NCI-H146 treated with DMSO at 0.1 percent for 48 hours (cell line): ENCODE measurements around the gene LAMC2.
"Not testable (repeated sequence)": the region's sequence is repeated elsewhere in the genome, so short reads cannot be mapped to it uniquely, and the experiment has no call there.

Source experiments
- DNase-seq: peaks from one replicate; lab custom pipeline; 2025; ENCODE audit not compliant: unreplicated experiment; lab: John Stamatoyannopoulos, UW

The LAMC2 gene

DNA sequence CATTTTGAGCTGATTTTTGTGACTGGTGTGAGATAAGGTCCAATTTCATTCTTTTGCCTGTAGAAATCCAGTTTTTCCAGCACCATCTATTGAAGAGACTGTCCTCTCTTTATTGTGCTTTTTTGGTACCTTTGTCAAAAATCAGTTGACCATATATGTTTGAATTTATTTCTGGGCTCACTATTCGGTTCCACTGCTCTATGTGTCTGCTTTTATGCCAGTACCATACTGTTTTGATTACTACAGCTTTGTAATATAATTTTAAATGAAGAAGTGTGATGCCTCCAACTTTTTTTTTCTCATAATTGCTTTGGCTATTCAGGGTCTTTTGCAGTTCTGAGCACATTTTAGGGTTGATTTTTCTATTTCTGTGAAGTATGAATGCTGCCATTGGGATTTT lies 69.0 kb downstream of the LAMC2 start:
- DNase-seq, result no peak

- no peak for DNase-seq
These were observed 73.9 kb downstream of the LAMC2 start for GRCh38 chr1:183259924-183260323.

DNA sequence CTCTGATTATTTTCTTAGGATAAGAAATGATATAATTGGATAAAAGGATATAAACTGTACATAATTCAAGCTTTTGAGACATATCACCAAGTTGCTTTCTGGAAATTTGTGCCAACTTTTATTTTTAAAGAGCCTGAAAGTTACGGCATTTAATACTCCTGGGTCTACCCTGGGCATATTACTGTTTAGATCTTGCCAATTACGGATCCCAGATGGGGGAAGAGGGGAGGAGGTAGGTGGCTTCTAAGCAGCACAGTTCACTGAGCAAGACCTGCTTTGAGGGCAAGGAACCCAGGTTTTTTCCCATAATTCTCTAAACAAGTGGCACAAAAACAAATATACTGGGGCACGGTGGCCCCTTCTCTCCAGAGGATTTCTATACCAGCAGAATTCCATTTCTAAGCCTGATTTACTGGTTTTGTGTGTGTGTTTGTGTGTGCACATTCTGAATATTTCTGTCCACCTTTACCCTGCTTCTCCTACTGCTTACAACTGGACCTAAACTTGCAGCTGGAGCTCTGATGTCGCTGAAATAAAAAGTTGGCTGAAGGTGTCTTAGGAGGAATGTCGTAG lies 76.7 kb downstream of the LAMC2 start:
- no peak for DNase-seq

GRCh38 chr1:183263886-183264602 lies 78.0 kb downstream of the LAMC2 start:
- no peak for DNase-seq

DNA sequence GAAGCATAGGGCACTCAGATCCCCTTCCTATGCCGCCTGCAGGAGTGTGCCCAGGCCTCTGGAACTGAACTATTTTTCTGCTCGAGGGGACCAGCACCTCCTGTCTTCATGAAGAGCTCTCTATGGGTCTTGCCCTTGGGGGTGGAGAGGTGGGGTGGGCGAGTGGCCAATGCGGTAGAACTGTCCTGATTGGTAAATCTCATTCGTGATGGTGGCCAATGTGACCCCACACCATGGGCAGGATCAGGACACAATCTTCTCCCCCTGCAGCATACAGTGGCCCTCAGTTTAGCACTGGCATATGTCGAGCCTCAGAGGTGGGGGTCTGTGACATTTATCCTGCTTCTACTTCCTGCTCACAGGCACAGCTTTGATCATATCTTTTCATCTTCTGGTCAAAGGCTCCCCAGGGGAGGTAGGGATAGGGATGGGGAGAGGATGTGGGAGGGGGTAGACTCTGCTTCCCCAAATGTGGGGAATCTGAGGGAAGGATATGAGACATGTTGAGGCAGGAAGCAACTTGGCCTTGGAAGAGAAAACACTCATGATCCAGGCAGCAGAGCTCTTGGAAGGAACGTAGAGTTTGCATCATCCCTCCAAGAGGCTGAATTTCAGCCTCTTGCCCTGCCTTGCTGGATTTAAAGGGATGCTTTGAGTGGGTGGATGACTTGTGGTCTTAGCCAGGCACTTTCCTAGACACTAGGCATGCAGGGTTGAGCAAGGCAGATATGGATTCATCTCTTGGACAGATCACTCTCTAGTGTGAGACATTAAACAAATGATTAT lies 81.8 kb downstream of the LAMC2 start:
- no peak for DNase-seq

DNA sequence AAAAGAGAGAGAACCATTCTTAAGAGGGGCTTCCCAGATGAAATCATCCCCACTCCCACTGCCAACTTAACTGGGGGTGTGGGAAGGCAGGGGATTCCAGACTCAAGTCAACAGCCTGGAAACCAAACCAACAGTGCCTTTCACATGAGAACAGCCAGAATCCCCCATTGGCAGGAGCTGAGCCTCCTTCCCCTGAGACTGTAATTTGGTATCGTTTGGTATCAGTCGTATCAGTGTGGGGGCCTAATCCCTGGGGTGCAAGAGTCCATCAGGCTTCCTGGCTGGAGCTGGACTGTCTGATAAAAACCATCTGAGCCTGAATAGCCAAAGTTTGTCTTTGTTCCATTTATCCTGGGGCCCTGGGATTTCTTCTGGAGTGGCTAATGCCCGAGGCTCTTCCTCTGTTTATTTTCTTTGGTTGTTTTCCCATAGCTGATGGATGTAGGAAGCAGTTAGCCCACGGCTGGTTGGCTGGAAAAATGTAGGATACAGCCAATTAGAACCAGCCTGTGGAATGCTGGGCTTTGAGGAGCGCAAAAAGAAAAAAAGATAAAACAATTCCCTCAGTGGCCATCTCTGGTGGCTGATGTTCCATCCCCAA lies 84.6 kb downstream of the LAMC2 start:
- peak; percentile 7 for DNase-seq

GRCh38 chr1:183272390-183272848 lies 86.4 kb downstream of the LAMC2 start:
- no peak for DNase-seq

DNA sequence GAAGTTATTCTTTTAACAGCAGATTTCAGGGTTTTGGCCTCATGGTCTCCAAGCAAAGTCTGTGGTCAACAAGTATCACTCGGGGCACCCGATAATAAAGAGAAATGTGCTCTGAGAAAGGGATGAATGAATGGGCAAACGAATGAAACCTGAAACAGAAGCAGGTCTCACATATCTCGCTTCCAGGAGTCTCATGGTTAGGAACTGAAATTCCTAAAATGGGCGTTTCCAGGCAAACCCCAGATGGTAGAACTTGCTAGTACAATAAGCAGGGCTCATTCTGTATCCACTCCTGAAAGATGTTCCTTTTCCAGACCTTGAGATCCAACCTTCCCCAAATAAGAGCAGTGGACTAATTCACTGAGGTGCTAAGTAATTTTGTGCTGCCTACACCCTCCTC lies 87.2 kb downstream of the LAMC2 start:
- no peak for DNase-seq

- DNase-seq, result not testable (repeated sequence)
These were observed 87.9 kb downstream of the LAMC2 start for GRCh38 chr1:183273984-183274383.

- DNase-seq, result no peak
These were observed 88.8 kb downstream of the LAMC2 start for GRCh38 chr1:183274836-183275235.

- no peak for DNase-seq
These were observed 89.3 kb downstream of the LAMC2 start for GRCh38 chr1:183275322-183275721.

- DNase-seq, result no peak
These were observed 90.5 kb downstream of the LAMC2 start for GRCh38 chr1:183276386-183277080.

DNA sequence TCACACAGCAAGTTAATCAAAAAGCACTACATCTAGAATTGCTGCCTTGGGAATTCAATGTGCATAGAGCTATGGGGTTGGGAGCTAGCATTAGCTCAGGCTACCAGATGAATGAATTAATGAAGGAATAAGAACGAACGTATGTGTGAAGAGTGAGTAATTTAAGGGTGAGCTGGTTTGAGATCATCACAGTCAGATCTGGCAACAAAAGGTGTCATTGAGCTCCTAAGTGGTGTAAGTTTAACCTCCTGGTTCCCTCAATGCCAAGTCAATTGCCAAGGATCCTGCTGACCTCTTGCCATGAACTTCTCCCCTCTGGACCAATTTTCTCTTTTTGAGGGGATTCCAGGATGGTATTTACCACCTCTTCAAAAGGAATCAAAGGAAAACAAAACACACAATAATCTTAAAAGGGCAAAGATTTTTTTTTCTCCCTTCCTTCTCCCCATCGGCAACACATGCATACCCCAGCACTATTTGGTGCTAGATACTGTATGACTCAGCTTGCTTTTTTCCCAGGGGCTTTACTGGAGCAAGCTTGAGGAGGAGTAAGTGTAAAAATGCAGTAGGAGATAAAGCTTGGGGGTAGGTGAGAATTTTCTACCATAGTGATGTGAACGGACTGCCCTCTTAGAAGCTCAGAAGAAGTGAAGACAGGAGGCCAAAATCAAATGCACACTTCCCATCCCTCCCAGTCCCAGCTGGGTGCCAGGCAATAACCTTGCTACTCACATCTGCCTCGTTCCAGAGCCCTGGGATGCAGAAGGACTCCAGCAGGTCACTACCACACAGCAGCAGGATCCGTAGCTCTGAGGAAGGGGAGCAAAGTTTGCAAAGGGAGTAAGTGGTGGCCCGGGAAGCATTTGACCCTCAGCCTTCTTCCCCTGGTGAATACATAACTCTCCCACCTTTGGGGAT lies 92.0 kb downstream of the LAMC2 start:
- no peak for DNase-seq

GRCh38 chr1:183278739-183279591 lies 92.9 kb downstream of the LAMC2 start:
- no peak for DNase-seq

DNA sequence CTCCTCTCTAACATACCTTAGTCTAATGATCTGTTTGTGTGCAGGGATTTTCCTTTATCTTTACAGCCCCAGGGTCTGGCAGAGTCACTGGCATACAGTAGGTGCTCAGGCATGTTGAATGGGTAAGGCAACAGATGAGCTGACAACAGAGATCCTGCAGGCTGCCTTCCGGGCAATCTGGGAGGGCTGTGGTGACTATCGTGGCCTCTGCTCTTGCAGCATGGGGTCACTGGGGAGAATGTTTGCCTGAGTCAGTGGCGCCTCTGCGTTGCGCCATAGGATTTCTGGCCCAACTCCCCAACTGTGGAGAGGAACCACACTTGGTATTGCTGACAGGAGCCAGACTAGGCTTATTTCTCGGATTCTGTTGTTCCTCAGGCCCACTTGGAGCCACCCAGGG lies 93.8 kb downstream of the LAMC2 start:
- no peak for DNase-seq

DNA sequence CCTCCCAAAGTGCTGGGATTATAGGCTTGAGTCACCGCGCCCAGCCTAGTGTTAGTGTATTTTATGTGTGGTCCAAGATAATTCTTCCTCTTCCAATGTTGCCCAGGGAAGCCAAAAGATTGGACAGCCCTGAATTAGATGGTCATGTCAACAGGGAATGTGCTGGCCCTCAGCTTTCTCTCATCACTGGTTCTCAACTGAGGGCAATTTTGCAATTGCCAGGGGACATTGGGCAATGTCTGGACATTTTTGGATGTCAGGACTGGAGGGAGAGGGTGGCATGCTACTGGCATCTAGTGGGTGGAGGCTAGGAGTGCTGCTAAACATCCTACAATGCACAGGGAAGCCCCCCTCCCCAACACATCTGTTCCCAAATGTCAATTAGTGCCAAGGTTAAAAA lies 95.0 kb downstream of the LAMC2 start:
- no peak for DNase-seq

GRCh38 chr1:183281553-183282091 lies 95.6 kb downstream of the LAMC2 start:
- peak; percentile 29 for DNase-seq

DNA sequence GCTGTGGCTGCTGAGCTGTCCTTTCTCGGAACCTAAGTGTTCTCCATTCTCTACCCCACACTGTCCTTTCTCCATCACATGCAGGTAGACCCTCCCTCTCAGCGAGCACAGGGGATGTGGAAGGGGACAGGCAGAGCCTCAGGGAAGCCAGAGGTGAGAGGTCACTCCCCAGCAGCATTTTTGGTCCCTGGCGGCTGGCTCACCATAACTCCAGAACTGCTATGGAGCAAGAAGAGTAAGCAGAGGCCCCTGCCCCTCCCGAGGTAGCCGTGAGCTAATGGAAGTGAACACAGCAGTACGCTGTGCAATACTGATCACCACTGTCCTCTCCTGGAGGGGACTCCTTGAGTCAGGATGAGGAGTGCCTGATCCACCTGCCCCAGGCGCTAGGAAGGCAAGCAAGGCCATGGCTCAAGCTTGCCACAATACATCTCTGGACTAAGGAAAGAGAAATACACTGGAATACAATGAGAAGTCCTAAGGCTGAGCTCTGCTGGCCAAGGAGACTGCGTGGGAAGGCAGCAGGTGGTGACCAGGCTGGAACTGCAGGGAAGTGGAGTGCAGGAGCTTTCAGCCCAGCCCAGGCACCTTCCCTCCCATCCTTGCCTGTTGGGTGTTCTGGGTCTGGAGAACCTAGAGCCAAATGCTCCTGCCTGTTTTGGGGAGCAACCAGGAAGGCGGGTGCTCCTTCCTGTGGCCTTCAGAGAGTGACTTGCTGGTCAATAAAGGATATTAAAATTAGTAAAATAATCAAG lies 96.2 kb downstream of the LAMC2 start:
- DNase-seq, result no peak
